GM19438 (cell line): ENCODE results near the gene EVL.
A peak's percentile ranks its signal among the peaks of the same experiment; 100 is the strongest.
"Not testable (repeated sequence)": the region's sequence is repeated elsewhere in the genome, so short reads cannot be mapped to it uniquely, and the experiment has no call there.

Source experiments
- ATAC-seq: cut with Tn5 transposase; IDR thresholded peaks from one replicate; pipeline ENCODE4 v1.9.1; 2021; ENCODE audit warnings: low read depth; ENCODE audit not compliant: unreplicated experiment

The EVL gene, protein sequence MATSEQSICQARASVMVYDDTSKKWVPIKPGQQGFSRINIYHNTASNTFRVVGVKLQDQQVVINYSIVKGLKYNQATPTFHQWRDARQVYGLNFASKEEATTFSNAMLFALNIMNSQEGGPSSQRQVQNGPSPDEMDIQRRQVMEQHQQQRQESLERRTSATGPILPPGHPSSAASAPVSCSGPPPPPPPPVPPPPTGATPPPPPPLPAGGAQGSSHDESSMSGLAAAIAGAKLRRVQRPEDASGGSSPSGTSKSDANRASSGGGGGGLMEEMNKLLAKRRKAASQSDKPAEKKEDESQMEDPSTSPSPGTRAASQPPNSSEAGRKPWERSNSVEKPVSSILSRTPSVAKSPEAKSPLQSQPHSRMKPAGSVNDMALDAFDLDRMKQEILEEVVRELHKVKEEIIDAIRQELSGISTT

GRCh38 chr14:100065111-100065871 is at the start of gene EVL:
EVL (plus strand) TSS chr14:100065422; CDS start chr14:100065501, 79 bp downstream.
- peak; percentile 37 for ATAC-seq

GRCh38 chr14:100017553-100017952 is 47.7 kb upstream of the EVL start:
- ATAC-seq, result no peak

- no peak for ATAC-seq
Measured at GRCh38 chr14:100018054-100018453, 47.2 kb upstream of the EVL start.

DNA sequence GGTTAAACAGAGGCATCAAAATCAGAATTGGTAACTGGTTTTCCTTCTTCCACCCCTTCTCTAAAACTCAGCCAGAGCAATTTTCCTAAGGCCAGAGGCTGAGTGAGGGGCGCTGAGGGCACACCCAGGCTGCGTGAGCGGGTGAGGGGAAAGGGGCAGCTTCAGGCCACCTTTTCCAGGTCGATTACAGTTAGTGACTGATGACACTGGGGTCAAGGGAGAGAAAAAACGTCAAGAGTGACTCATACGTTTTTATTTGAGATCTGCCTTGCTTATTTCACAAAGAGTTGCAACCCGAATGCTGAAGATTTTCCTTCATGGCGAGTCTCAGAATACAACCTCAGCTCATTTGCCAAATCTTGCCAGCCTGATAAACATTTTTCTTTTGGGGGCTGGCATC is 46.7 kb upstream of the EVL start:
- no peak for ATAC-seq

GRCh38 chr14:100019156-100019744 is 46.0 kb upstream of the EVL start:
- ATAC-seq, result no peak

DNA sequence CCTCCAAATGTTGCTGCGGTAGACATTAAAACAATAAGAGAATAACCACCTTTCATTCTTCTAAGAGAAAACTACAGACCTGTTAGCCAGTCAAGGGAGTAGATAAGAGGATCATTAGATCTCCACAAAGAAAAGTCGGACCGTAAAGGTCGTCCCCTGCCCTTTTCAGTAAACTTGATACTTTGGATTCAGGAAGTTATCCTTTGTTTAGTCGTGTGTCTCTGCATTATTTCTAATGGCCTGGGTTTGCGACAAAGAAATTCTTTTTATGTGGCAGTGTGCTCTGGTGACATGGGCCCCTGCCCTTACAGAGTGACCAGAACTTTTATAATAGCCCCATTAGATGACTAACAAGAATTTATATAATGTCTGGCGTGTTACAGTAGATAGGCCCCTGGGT is 44.6 kb upstream of the EVL start:
- no peak for ATAC-seq

GRCh38 chr14:100022772-100023451 is 42.3 kb upstream of the EVL start:
- no peak for ATAC-seq

DNA sequence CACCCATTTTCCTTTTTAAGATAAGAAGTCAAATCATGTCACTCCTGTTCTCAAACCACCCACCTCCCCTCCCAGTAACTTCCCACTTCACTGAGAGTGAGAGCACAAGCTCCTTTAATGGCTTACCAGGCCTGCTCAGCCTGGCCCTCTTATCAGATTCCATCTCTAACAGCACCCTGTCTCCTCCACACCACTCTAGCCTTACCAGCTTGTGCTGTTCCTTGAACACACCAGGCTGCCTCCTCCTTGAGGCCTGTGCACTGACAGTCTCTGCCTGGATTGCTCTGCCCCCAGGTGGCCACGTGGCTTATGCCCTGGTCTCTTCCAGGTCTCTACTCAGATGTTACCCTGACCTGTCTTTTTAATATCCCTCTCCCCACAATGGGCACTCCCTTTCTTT is 40.1 kb upstream of the EVL start:
- no peak for ATAC-seq

- no peak for ATAC-seq
Measured at GRCh38 chr14:100027771-100028490, 37.3 kb upstream of the EVL start.

DNA sequence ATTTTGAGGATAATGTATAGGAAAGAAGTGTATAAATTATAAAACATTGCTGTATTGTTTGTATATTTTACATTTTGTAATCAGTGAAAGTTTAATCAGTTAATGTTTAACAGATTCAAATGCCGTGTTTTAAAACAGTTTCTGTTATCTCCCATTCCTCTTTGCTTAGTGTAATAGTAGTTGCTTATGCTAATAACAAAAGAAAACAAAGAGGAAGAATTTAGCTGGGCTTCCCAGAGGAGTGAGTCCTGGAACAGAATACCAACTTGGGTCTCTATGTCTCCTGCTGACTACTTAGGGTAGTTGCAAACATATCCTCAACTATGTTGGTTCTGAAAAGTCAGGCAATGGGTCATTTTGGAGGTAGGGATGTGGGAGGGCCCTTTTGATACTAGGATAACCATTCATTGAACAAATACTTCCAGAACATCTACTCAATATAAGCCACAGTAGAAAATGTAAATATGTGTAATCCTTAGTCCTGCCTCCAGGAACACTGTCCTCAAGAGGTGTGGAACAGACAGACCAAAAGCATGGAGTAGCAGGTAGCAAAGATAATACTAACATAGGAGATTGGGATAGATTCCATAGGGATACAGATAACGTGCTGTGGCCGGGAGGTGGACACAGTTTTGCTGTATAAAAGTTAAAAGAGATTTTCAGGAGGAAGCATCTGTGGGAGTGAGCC is 36.1 kb upstream of the EVL start:
- no peak for ATAC-seq

GRCh38 chr14:100030006-100030405 is 35.2 kb upstream of the EVL start:
- not testable (repeated sequence) for ATAC-seq

- ATAC-seq, result no peak
Measured at GRCh38 chr14:100030452-100031153, 34.6 kb upstream of the EVL start.

- no peak for ATAC-seq
Measured at GRCh38 chr14:100031506-100032281, 33.5 kb upstream of the EVL start.

DNA sequence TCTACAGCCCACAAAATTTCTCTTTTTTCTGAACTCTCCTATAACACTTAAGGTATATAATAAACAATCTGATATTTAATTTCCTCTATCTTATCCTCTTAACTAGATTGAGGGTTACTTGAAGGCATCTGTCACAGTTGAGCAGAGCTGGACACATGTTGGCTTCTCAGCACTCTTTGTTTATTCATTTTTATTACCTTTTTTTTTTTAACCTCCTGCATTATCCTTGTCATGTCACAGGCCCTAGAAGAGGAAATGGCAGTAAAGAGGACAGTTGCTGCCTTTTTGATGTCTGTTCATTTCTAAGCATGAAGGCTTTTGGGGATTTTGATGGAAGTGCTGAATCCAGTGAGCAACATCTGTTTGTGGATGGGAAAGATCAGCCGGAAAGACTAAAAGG is 32.5 kb upstream of the EVL start:
- ATAC-seq, result no peak

DNA sequence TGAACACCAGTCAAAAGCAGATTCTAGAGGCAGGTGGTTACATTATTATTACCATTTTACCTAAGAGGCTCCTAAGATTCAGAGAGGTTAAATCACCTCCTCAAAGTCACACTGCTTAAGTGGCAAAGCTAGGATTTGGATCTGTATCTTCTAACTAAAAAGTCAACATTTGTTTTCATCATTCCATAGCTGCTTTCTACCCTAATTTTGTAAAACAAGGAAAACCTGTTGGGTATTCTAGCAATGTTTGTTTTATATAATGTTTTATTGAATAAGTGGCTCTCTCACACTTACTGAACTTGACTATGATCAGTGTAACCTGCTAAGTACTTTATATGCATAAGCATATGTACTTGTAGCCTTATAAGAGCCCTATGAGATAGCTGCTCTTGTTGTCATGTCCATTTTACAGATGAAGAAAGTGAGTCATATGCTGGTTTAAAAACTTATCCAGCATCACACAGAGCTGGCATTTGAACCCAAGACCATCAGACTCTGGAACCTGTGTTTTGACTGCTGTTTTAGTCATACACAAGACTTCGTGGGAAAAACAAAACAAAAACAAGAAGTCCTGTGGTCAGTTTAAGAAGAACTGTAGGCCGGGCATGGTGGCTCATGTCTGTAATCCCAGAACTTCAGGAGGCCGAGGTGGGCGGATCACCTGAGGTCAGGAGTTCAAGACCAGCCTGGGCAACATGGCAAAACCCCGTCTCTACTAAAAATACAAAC is 31.7 kb upstream of the EVL start:
- ATAC-seq, result no peak

DNA sequence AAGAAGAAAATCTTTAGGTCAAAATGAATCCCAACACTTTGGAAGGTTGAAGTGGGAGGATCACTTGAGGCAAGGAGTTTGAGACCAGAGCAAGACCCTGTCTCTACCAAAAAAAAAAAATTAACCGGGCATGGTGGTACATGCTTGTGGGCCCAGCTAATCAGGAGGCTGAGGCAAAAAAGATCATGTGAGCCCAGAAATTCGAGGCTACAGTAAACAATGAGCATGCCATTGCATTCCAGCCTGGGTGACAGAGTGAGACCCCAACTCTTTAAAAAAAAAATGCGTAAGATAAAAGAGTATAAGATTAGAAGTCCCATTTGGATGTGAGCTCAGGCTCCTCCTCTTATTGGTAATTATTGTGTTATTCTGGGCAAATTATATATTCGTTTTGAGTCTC is 30.8 kb upstream of the EVL start:
- no peak for ATAC-seq

GRCh38 chr14:100034961-100035500 is 30.2 kb upstream of the EVL start:
- no peak for ATAC-seq
